Pancreas (tissue), 10 donors: ENCODE measurements around the gene RASL12. TPM values are rescaled to one million over a fixed set of nuclear protein-coding genes. Genes with fewer than 3 reads are reported as not detected.

Experiments
- ATAC-seq, 4 donors: fragments of 200-7000 bp; cut with Tn5 transposase; one replicate each; pipeline versions ENCODE4 v1.8.0 to v1.9.1; 2020; ENCODE audit warnings: mild to moderate bottlenecking in 4 of 4, moderate library complexity in 4 of 4
- DNase-seq, 6 donors: peaks; one replicate each; pipeline ENCODE4 v3.0.0-alpha.2; 2020
- FAIRE-seq: peaks from 2 replicates; lab custom pipeline; 2012; peaks lifted over from hg19 to GRCh38; lab: Jason Lieb, UNC
- H3K27ac ChIP-seq, 4 donors: fragments of 200-600 bp; sonication (generic); 1 replicate in 3 of 4; 2 replicates in 1 of 4; pipeline versions ENCODE4 v1.5.0 to v1.8.0; 2020
- H3K27me3 ChIP-seq, 4 donors: fragments of 200-600 bp; one replicate each; pipeline ENCODE4 v1.8.0; 2021
- H3K36me3 ChIP-seq, 3 donors: fragments of 200-600 bp; sonication (generic) in 1 of 3; one replicate each; pipeline versions ENCODE4 v1.5.0 to v1.8.0; 2020 to 2021
- H3K4me1 ChIP-seq, 3 donors: fragments of 200-600 bp; one replicate each; pipeline ENCODE4 v1.8.0; 2021
- H3K4me3 ChIP-seq, 4 donors: fragments of 200-600 bp; sonication (generic) in 2 of 4; one replicate each; pipeline versions ENCODE4 v1.5.0 to v1.8.0; 2020 to 2021
- H3K9me3 ChIP-seq, 4 donors: fragments of 200-600 bp; one replicate each; pipeline ENCODE4 v1.8.0; 2021
- WGBS, 2 donors: extraction: QIAGEN DNeasy Blood & Tissue Kit; methylation state at CpG; one replicate each; pipeline ENCODE4 v1.1.7; 2013; 5-methylcytosine and 5-hydroxymethylcytosine counted together
- intact Hi-C, 3 donors: fragments of 100-400 bp; cut with DNase I; formaldehyde crosslinking; loops; one replicate each; pipeline versions ENCODE4 v1.11.1 to v1.14.2; 2022
- polyA plus RNA-seq, 2 donors: library from polyadenylated mRNA; stranded (reverse); fragments of 200-250 nt; gene quantifications; one replicate each; pipeline ENCODE4 v1.2.3, GENCODE V29; 2013
- total RNA-seq, 6 donors: library from RNA; stranded (reverse); fragmentation: NEBNext Ultra II Directional in 4 of 6; extraction: Animal tissue kit (Norgen Biotek cat#: 25700) in 4 of 6; gene quantifications; one replicate each; pipeline versions ENCODE4 v1.2.1 to v1.2.4, GENCODE V29; 2021 to 2023
- TF ChIP-seq, protein P1 (sequence below), 4 donors: fragments of 200-600 bp; sonication (generic) in 3 of 4; IDR thresholded peaks; one replicate each; pipeline versions ENCODE4 v1.5.0 to v1.8.0; 2021; ENCODE audit warnings: antibody characterized with exemption in 4 of 4
- donor health status: healthy with polysubstance abuse.
- donor health status: DM: no; HTN: no; CAD: no; lungs with moderate emphysema.
- donor health status: DM: no; HTN: no; CAD: no.
- donor health status: control.
- donor health status: control.
- donor health status: Bipolar disorder and iron deficiency.
- donor health status: DM: yes; HTN: yes; CAD: no.
- donor health status: DM: no; HTN: no; CAD: no.
- donor health status: DM: no; HTN: no; CAD: no.
- donor health status: DM: yes; HTN: yes; CAD: no.

RASL12 gene
- total and polyA plus RNA-seq, 8 donors: 0.28 to 4.2 (median 1.7) TPM

DNA sequence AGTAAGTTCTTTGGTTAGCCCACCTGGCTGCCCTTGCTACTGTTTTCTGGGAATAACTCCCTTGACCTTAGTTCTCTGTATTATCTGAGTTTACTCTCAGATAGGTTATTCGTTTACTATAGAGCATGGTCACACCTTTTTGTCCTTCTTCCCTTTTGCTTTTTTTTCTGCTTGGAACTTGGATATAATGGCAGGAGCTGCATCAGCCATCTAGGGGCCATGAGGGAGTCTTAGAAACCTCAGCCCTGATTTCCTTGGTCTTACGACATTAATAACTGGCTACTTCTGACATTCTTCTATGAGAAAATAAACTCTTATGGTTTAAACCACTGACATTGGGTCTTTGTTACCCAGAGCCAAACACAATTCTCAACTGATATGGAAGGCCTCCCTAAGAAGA, 26.0 kb downstream of the RASL12 start:
- no peaks in the 10 kb centered on the region for H3K27me3 ChIP-seq
- peaks cover 0 to 2% (median 0%) of the 10 kb centered on the region in 3 donors for H3K4me1 ChIP-seq
- no peaks in the 10 kb centered on the region for H3K9me3 ChIP-seq
- FAIRE-seq: no peak
- 67 to 71% methylated on average over 2 of the region's 2 CpGs for WGBS, 2 donors
- H3K4me3 ChIP-seq: no peak overlapping the region
- no peak overlapping the region for H3K27ac ChIP-seq
- DNase-seq: no peak
- ATAC-seq: no peak
- TF ChIP-seq, protein P1, sequence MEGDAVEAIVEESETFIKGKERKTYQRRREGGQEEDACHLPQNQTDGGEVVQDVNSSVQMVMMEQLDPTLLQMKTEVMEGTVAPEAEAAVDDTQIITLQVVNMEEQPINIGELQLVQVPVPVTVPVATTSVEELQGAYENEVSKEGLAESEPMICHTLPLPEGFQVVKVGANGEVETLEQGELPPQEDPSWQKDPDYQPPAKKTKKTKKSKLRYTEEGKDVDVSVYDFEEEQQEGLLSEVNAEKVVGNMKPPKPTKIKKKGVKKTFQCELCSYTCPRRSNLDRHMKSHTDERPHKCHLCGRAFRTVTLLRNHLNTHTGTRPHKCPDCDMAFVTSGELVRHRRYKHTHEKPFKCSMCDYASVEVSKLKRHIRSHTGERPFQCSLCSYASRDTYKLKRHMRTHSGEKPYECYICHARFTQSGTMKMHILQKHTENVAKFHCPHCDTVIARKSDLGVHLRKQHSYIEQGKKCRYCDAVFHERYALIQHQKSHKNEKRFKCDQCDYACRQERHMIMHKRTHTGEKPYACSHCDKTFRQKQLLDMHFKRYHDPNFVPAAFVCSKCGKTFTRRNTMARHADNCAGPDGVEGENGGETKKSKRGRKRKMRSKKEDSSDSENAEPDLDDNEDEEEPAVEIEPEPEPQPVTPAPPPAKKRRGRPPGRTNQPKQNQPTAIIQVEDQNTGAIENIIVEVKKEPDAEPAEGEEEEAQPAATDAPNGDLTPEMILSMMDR (IDR thresholded peaks at IDR 0.05): no peak
- intact Hi-C loops: no loop called here
- H3K36me3 ChIP-seq: no peaks in the 10 kb centered on the region

DNA sequence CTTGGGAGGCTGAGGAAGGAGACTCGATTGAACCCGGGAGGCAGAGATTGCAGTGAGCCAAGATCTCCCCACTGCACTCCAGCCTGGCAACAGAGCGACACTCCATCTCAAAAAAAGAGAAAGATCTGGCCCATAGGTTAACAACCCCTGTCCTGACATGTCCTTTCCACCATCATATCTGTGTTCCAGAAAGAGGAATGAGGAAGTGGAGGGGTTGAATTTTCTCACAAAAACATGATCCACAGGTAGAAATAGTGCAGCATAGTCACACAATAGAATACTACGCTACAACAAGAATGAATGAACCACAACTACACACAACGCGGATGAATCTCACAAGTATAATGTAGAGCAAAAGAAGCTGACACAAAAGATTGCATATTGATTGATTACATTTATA, 27.3 kb downstream of the RASL12 start:
- Histone ChIP-seq H3K27me3 (no peaks in the 10 kb centered on the region), H3K9me3 (no peaks in the 10 kb centered on the region), H3K4me1 (peaks cover 0 to 2% (median 0%) of the 10 kb centered on the region in 3 donors), H3K4me3 (no peak overlapping the region), H3K36me3 (no peaks in the 10 kb centered on the region), H3K27ac (no peak overlapping the region)
- ATAC-seq (no peak), FAIRE-seq (no peak), DNase-seq (no peak)
- TF ChIP-seq, protein P1 (IDR thresholded peaks at IDR 0.05): no peak
- 82 to 89% methylated on average over 6 of the region's 6 CpGs for WGBS, 2 donors
- intact Hi-C loops: no loop called here

DNA sequence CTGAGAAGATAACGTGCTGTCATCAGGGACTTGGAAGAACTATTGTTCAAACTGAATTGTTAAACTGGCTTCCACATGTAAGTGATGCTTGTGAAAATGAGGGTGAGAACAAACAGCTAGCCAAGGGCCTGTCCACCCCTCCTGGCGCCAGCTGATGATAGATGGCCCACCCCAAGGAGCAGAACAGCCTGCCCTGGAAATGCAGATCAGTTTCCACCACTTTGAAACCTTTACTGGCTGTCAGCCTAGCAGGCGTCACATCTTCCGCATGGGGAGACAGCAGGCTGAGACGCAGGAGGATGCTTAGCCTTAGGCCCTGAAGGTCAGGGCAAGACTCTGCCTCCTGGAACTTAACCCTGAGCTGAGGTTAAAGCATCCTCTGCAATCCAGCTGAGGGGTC, 29.0 kb downstream of the RASL12 start:
- ATAC-seq (no peak), FAIRE-seq (no peak), DNase-seq (no peak)
- peaks cover 0 to under 1% (median 0%) of the 10 kb centered on the region in 3 donors for H3K4me1 ChIP-seq
- intact Hi-C loops: no loop called here
- no peak overlapping the region for H3K27ac ChIP-seq
- H3K36me3 ChIP-seq: no peaks in the 10 kb centered on the region
- H3K27me3 ChIP-seq: no peaks in the 10 kb centered on the region
- TF ChIP-seq, protein P1 (IDR thresholded peaks at IDR 0.05): no peak
- 76 to 78% methylated on average over 5 of the region's 5 CpGs for WGBS, 2 donors
- no peak overlapping the region for H3K4me3 ChIP-seq
- H3K9me3 ChIP-seq: no peaks in the 10 kb centered on the region

DNA sequence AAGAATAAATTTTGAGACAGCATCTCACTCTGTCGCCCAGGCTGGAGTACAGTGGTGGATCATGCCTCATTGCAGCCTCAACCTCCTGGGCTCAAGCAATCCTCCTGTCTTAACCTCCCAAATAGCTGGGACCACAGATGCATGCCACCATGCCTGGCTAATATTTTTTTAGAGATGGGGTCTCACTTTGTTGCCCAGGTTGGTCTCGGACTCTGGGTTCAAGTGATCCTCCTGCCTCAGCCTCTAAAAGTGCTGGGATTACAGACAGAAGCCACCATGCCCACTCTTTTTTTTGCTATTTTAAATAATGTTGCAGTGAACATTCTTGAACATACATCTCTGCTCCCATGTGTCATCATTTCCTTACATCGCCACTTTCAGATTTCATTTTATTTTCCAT, 29.4 kb downstream of the RASL12 start:
- 88 to 90% methylated on average over 3 of the region's 3 CpGs for WGBS, 2 donors
- FAIRE-seq (no peak), DNase-seq (no peak), ATAC-seq (no peak)
- TF ChIP-seq, protein P1 (IDR thresholded peaks at IDR 0.05): no peak
- H3K27ac ChIP-seq: no peak overlapping the region
- H3K4me3 ChIP-seq: no peak overlapping the region
- H3K27me3 ChIP-seq: no peaks in the 10 kb centered on the region
- H3K9me3 ChIP-seq: no peaks in the 10 kb centered on the region
- H3K4me1 ChIP-seq: peaks cover 0 to 4% (median 0%) of the 10 kb centered on the region in 3 donors
- H3K36me3 ChIP-seq: no peaks in the 10 kb centered on the region
- intact Hi-C loops: no loop called here

DNA sequence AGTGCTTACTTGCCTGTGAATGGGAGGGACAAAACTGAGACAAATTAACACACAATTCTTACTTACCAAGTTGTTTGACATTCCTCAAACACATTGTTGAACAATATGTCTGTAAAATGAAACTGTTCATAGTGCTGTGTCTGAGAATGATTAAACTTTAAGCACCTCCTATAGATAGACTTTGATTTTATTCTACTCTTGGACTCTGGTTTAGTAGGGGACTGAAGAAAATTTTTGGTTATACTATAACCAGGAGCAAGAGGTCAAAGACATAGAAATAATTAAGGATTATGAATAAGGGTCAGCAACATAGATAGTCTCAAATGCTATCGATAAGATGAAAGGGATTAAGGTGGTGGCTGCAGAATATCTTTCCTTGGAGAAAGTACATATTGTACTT, 30.5 kb downstream of the RASL12 start:
- no peaks in the 10 kb centered on the region for H3K9me3 ChIP-seq
- H3K4me3 ChIP-seq: no peak overlapping the region
- no peaks in the 10 kb centered on the region for H3K27me3 ChIP-seq
- DNase-seq (no peak), FAIRE-seq (no peak), ATAC-seq (no peak)
- WGBS, 2 donors: 72 to 76% methylated on average over 1 of the region's 1 CpG
- H3K27ac ChIP-seq: no peak overlapping the region
- H3K36me3 ChIP-seq: no peaks in the 10 kb centered on the region
- TF ChIP-seq, protein P1 (IDR thresholded peaks at IDR 0.05): no peak
- intact Hi-C loops: no loop called here
- H3K4me1 ChIP-seq: peaks cover 0 to 4% (median 0%) of the 10 kb centered on the region in 3 donors
